ENCODE data around the gene ETAA1.

- no peak for TF ChIP-seq CTCF (IDR thresholded peaks at IDR 0.05)
- TF ChIP-seq POLR2AphosphoS5 (IDR thresholded peaks at IDR 0.05), result no peak
Observed at GRCh38 chr2:67438337-67438736, 41.2 kb downstream of the ETAA1 start.

All from stomach (tissue), 4 donors.